AG09319 (cell line): Measurements from ENCODE around the gene RAB11FIP2.

ENCODE experiments used
- DNase-seq: peaks from one replicate; pipeline ENCODE4 v3.0.0-alpha.2; 2010; ENCODE audit warnings: low read depth; ENCODE audit errors: extremely low read depth
- CTCF ChIP-seq: IDR thresholded peaks from 2 replicates; pipeline ENCODE4 v1.5.1; 2011; ENCODE audit warnings: low read depth, mild to moderate bottlenecking, inconsistent platforms, low read length, moderate library complexity

Gene RAB11FIP2

GRCh38 chr10:117955176-117955575 lies 91.6 kb downstream of the RAB11FIP2 start:
- TF ChIP-seq CTCF: no peak
- DNase-seq: no peak
